Activated naive CD4-positive, alpha-beta T cell (primary cell): ENCODE data around the gene ZSCAN1.
A peak's percentile ranks its signal among the peaks of the same experiment; 100 is the strongest.

Experiments used
- DNase-seq, 4 experiments: peaks; one replicate each; lab custom pipeline; 2025; lab: John Stamatoyannopoulos, UW

The ZSCAN1 gene

GRCh38 chr19:58040751-58041525, 7.1 kb downstream of the ZSCAN1 start:
- DNase-seq = no peak

- no peak for DNase-seq
Measured at GRCh38 chr19:58042495-58043340, 8.9 kb downstream of the ZSCAN1 start.

- DNase-seq = no peak
Measured at GRCh38 chr19:58044391-58044790, 10.6 kb downstream of the ZSCAN1 start.

- no peak for DNase-seq
Measured at GRCh38 chr19:58044886-58045285, 11.1 kb downstream of the ZSCAN1 start.

- DNase-seq = no peak
Measured at GRCh38 chr19:58045411-58046050, 11.7 kb downstream of the ZSCAN1 start.

- DNase-seq = no peak
Measured at GRCh38 chr19:58046856-58047255, 13.0 kb downstream of the ZSCAN1 start.

- DNase-seq = no peak
Measured at GRCh38 chr19:58047672-58048071, 13.8 kb downstream of the ZSCAN1 start.

GRCh38 chr19:58052256-58052655, 18.4 kb downstream of the ZSCAN1 start:
- no peak for DNase-seq

- DNase-seq = no peak
Measured at GRCh38 chr19:58053480-58054156, 19.8 kb downstream of the ZSCAN1 start.

- no peak for DNase-seq
Measured at GRCh38 chr19:58054901-58055874, 21.4 kb downstream of the ZSCAN1 start.

- DNase-seq = no peak
Measured at GRCh38 chr19:58056261-58056660, 22.4 kb downstream of the ZSCAN1 start.

GRCh38 chr19:58056861-58057260, 23.0 kb downstream of the ZSCAN1 start:
- DNase-seq = no peak

GRCh38 chr19:58058467-58058866, 24.6 kb downstream of the ZSCAN1 start:
- DNase-seq = no peak

- DNase-seq = peak; percentile 12 to 56 (median 26)
Measured at GRCh38 chr19:58059003-58059670, 25.3 kb downstream of the ZSCAN1 start, which contains the start of gene ZNF135. Gene ZNF135 (plus strand): TSS chr19:58059282. CDS start chr19:58060003, 721 bp downstream.

GRCh38 chr19:58059671-58060078, 25.9 kb downstream of the ZSCAN1 start:
- DNase-seq = no peak

GRCh38 chr19:58060231-58060630, 26.4 kb downstream of the ZSCAN1 start:
- DNase-seq = no peak

- DNase-seq = no peak
Measured at GRCh38 chr19:58063712-58064111, 29.9 kb downstream of the ZSCAN1 start.

GRCh38 chr19:58067240-58067912, 33.6 kb downstream of the ZSCAN1 start:
- no peak for DNase-seq

- no peak for DNase-seq
Measured at GRCh38 chr19:58079792-58080191, 46.0 kb downstream of the ZSCAN1 start.

- DNase-seq = no peak
Measured at GRCh38 chr19:58083021-58083420, 49.2 kb downstream of the ZSCAN1 start.
